Left lung (tissue), 10 donors: ENCODE results near the gene PROK1. TPM values are rescaled to one million over a fixed set of nuclear protein-coding genes. Genes with fewer than 3 reads are reported as not detected.
A peak's percentile ranks its signal among the peaks of the same experiment; 100 is the strongest.
"Not testable (repeated sequence)": the region's sequence is repeated elsewhere in the genome, so short reads cannot be mapped to it uniquely, and the experiment has no call there.

Experiments used
- ATAC-seq: fragments of 200-7000 bp; cut with Tn5 transposase; one replicate; pipeline ENCODE4 v1.9.1; 2020; ENCODE audit warnings: moderate library complexity
- DNase-seq, 4 donors: peaks; one replicate each; pipeline ENCODE4 v3.0.0-alpha.2; 2013 to 2020
- H3K27ac ChIP-seq, 2 donors: fragments of 200-600 bp; sonication (generic) in 1 of 2; one replicate each; pipeline versions ENCODE4 v1.5.0 to v1.8.0; 2020 to 2021
- H3K27me3 ChIP-seq, 2 donors: fragments of 200-600 bp; sonication (generic) in 1 of 2; one replicate each; pipeline versions ENCODE4 v1.5.0 to v1.8.0; 2020 to 2021
- H3K36me3 ChIP-seq, 2 donors: fragments of 200-600 bp; sonication (generic) in 1 of 2; one replicate each; pipeline versions ENCODE4 v1.5.0 to v1.8.0; 2020 to 2021
- H3K4me1 ChIP-seq, 2 donors: fragments of 200-600 bp; one replicate each; pipeline ENCODE4 v1.8.0; 2021
- H3K4me3 ChIP-seq, 2 donors: fragments of 200-600 bp; sonication (generic) in 1 of 2; one replicate each; pipeline versions ENCODE4 v1.5.0 to v1.8.0; 2020 to 2021; ENCODE audit warnings: mild to moderate bottlenecking in 1 of 2
- H3K9me3 ChIP-seq, 2 donors: fragments of 200-600 bp; sonication (generic) in 1 of 2; one replicate each; pipeline versions ENCODE4 v1.5.0 to v1.8.0; 2020 to 2021
- CTCF ChIP-seq, 2 donors: fragments of 200-600 bp; sonication (generic) in 1 of 2; IDR thresholded peaks; one replicate each; pipeline versions ENCODE4 v1.5.0 to v1.8.0; 2021; ENCODE audit warnings: antibody characterized with exemption in 2 of 2
- intact Hi-C, 2 donors: fragments of 100-400 bp; cut with DNase I; formaldehyde crosslinking; loops; one replicate each; pipeline versions ENCODE4 v1.11.2 to v1.14.2; 2022
- polyA plus RNA-seq, 6 donors: library from polyadenylated mRNA; unstranded; fragments of 120-200 nt; gene quantifications; one replicate each; pipeline ENCODE4 v1.2.1, GENCODE V29; 2013; ENCODE audit not compliant: insufficient read length in 6 of 6
- total RNA-seq, 2 donors: library from RNA; stranded (reverse); fragmentation: NEBNext Ultra II Directional; extraction: Animal tissue kit (Norgen Biotek cat#: 25700); gene quantifications; one replicate each; pipeline ENCODE4 v1.2.1, GENCODE V29; 2021
- donor health status: DM: no; HTN: yes; CAD: no.
- donor health status: DM: no; HTN: no; CAD: no.

Gene PROK1
- total and polyA plus RNA-seq, 8 donors = 0.10 to 0.13 TPM; not detected in 6

GRCh38 chr1:110408488-110408887, 42.5 kb upstream of the PROK1 start:
- Histone ChIP-seq H3K4me1 (peaks cover 7 to 31% of the 10 kb centered on the region in 2 donors), H3K9me3 (no peaks in the 10 kb centered on the region), H3K36me3 (peaks cover 0 to 22% of the 10 kb centered on the region in 2 donors), H3K4me3 (peak overlapping the region in 1 of 2 donors; percentile 92), H3K27me3 (no peaks in the 10 kb centered on the region), H3K27ac (no peak overlapping the region)
- intact Hi-C loops = no loop called here
- ATAC-seq = no peak
- no peak for DNase-seq
- no peak for TF ChIP-seq CTCF (IDR thresholded peaks at IDR 0.05)

GRCh38 chr1:110409316-110409715, 41.6 kb upstream of the PROK1 start:
- ATAC-seq (no peak), DNase-seq (no peak)
- Histone ChIP-seq H3K4me3 (no peak overlapping the region), H3K9me3 (no peaks in the 10 kb centered on the region), H3K36me3 (peaks cover 0 to 14% of the 10 kb centered on the region in 2 donors), H3K4me1 (peaks cover 7 to 31% of the 10 kb centered on the region in 2 donors), H3K27ac (no peak overlapping the region), H3K27me3 (no peaks in the 10 kb centered on the region)
- intact Hi-C loops = no loop called here
- no peak for TF ChIP-seq CTCF (IDR thresholded peaks at IDR 0.05)

GRCh38 chr1:110411173-110411735, 39.7 kb upstream of the PROK1 start:
- intact Hi-C loops = loop anchor here in 1 of 2 donors (5.0 kb wide), 1 partner anchor 46 kb away; no protein-coding TSS in a partner anchor
- H3K27me3 ChIP-seq = no peaks in the 10 kb centered on the region
- no peaks in the 10 kb centered on the region for H3K9me3 ChIP-seq
- H3K27ac ChIP-seq = no peak overlapping the region
- no peaks in the 10 kb centered on the region for H3K36me3 ChIP-seq
- H3K4me1 ChIP-seq = peaks cover 4 to 25% of the 10 kb centered on the region in 2 donors
- DNase-seq = no peak
- no peak for ATAC-seq
- no peak for TF ChIP-seq CTCF (IDR thresholded peaks at IDR 0.05)
- H3K4me3 ChIP-seq = no peak overlapping the region

GRCh38 chr1:110412576-110412975, 38.4 kb upstream of the PROK1 start:
- peak; percentile 51 to 83 for TF ChIP-seq CTCF (IDR thresholded peaks at IDR 0.05)
- DNase-seq (peak; percentile 39 to 80 (median 66)), ATAC-seq (peak; percentile 87)
- peaks cover 0 to 19% of the 10 kb centered on the region in 2 donors for H3K4me1 ChIP-seq
- intact Hi-C loops = loop anchor here in 1 of 2 donors (5.0 kb wide), 1 partner anchor 45 kb away; no protein-coding TSS in a partner anchor
- no peaks in the 10 kb centered on the region for H3K9me3 ChIP-seq
- H3K27ac ChIP-seq = no peak overlapping the region
- H3K36me3 ChIP-seq = no peaks in the 10 kb centered on the region
- no peak overlapping the region for H3K4me3 ChIP-seq
- H3K27me3 ChIP-seq = no peaks in the 10 kb centered on the region

GRCh38 chr1:110413045-110413444, 37.9 kb upstream of the PROK1 start:
- H3K36me3 ChIP-seq, DNase-seq, H3K4me3 ChIP-seq, H3K27ac ChIP-seq, ATAC-seq, H3K27me3 ChIP-seq, H3K9me3 ChIP-seq: not testable (repeated sequence)
- H3K4me1 ChIP-seq = peaks cover 0 to 17% of the 10 kb centered on the region in 2 donors
- intact Hi-C loops = loop anchor here in 1 of 2 donors (5.0 kb wide), 1 partner anchor 44 kb away; no protein-coding TSS in a partner anchor

GRCh38 chr1:110418729-110419128, 32.2 kb upstream of the PROK1 start:
- Histone ChIP-seq H3K27ac (no peak overlapping the region), H3K4me1 (no peaks in the 10 kb centered on the region), H3K27me3 (no peaks in the 10 kb centered on the region), H3K4me3 (no peak overlapping the region), H3K36me3 (no peaks in the 10 kb centered on the region), H3K9me3 (no peaks in the 10 kb centered on the region)
- no peak for TF ChIP-seq CTCF (IDR thresholded peaks at IDR 0.05)
- DNase-seq (no peak), ATAC-seq (no peak)
- intact Hi-C loops = no loop called here
